SKM-1 (cell line): ENCODE measurements around the gene GRK5.

ENCODE experiments used
- DNase-seq: peaks from one replicate; lab custom pipeline; 2025; ENCODE audit not compliant: unreplicated experiment; lab: John Stamatoyannopoulos, UW

The GRK5 gene

DNA sequence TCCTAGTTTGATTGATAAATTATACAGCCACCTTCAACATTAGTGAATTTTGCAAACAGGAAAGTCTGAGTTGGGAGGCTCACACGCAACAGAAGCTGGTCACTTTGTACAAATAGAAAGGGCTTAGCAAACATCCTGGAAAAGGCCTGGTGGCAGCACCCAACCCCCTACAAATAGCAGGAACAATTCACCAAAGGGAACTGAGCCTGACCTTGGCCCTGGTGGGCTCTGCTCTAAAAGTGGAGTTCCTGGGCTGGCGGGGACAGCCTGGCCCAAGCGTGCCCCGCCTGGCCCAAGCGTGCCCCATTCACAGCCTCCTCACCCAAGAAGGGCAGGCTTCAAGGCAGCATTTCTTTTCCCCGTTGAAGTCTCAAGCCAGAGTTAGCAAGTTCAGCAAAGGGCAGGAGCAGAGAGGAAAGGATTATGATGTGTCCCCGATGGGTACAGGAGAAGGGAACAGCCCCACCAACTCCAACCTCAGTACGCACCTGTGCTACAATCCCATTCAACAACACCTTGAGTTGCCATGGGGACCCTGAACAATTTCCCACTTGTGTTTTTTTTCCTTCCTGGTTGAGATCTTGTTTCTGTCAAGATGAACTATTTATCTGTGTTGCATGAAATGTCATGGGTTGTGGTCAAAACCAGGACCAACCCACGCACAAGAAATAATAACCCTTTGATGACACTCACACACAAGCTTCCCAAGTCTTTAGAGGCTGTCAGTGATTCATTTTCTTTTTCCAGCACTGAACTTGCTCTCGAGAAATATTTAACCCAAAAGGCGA, 291.7 kb downstream of the GRK5 start:
- DNase-seq = no peak

DNA sequence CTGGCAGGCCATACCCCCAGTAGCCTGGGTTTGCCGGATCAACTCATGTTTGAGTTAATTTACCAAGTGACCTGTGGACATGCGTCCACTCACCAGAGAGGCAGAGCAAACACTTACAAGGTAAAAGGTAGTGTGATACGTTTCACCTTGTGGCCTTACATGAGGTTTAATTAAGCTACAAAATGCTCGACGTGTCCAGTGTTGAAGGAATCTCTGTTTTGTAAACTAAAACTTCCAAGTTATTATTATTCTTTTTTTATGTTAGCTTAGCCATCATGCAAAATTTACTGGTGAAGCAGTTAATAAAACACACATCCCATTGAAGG, 292.3 kb downstream of the GRK5 start:
- no peak for DNase-seq

GRCh38 chr10:119500123-119500795, 292.9 kb downstream of the GRK5 start:
- DNase-seq = no peak

DNA sequence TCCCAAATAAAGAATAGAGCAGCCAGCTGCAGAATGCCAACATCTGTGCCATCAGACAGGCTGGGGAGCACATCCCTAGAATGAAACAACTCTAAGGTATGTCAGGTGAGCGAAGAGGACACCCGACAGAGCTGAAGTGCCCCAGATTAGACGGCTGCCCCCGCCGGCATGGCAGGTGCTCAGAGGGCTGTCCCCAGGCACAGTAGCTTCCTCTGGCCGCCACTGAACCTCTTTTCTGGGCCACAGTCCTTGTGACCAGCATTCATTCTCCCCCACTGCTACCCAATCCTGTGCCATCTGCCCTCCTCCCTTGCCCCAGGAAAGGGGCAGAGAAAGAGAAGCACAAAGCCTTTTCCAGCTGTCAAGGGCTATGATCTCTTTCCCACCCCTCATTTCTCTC, 293.4 kb downstream of the GRK5 start:
- DNase-seq = no peak

DNA sequence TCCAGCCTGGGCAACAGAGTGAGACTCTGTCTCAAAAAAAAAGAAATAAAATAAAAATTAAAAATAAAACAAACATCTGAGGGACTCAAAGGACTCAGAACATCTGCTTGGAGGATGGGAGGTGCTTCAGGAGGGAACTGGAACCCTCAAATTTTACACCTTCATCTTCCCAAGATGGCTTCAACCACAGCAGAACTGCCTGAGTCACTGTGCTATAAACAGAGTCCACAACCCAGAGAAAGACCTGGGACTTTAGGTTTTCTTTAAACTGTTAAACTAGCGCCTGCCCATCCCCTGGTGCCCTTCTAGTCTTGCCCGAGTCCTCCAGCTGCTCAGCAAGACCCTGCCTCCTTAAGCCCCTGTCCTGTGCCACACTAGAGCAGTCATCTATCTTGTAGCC, 294.3 kb downstream of the GRK5 start:
- no peak for DNase-seq

GRCh38 chr10:119502209-119502608, 294.8 kb downstream of the GRK5 start:
- no peak for DNase-seq

DNA sequence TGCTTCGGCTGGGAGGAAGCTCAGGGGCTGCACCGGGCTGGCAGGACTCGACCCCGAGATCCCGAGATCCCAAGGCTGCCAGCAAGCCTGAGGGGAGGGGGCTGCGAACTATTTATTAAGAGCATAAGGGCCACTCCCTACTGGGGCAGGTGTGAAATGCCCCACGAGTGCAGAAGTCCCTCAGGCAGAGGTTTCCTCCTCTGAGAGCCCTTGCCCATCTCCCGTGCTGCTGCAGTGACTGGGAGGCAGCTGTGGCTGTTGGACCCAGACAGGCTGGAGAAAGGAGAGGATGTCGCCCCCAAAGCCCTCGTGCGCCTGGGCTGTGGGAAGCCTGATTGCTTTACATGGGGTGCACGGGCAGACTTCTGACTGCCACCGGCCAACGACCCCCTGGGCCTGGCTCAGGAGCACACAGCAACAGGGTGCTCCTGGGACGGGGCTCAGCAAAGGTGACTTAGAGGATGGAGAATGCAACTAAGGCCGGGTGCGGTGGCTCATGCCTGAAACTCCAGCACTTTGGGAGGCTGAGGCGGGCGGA, 295.3 kb downstream of the GRK5 start:
- DNase-seq = no peak

- DNase-seq = no peak
These were observed 296.4 kb downstream of the GRK5 start for GRCh38 chr10:119503821-119504220.

GRCh38 chr10:119504651-119505050, 297.3 kb downstream of the GRK5 start:
- no peak for DNase-seq

- DNase-seq = no peak
These were observed 297.8 kb downstream of the GRK5 start for GRCh38 chr10:119505131-119505551.
